ENCODE data around the gene CORO7. TPM values are rescaled to one million over a fixed set of nuclear protein-coding genes. Genes with fewer than 3 reads are reported as not detected.

Gene CORO7
- total and polyA plus RNA-seq, 10 donors: 29.7 to 177 (median 117) TPM

GRCh38 chr16:4392382-4393239 is 23.8 kb downstream of the CORO7 start:
- DNase-seq: peak; percentile 70
- H3K4me3 ChIP-seq: no peak overlapping the region

GRCh38 chr16:4391631-4392381 is 24.6 kb downstream of the CORO7 start:
- Histone ChIP-seq H3K9me3 (no peaks in the 10 kb centered on the region), H3K4me3 (no peak overlapping the region), H3K36me3 (peaks cover 4 to 100% (median 78%) of the 10 kb centered on the region in 6 donors), H3K4me1 (peaks cover 0 to 83% (median 32%) of the 10 kb centered on the region in 6 donors), H3K27me3 (replicated peaks in 1 of 7) (no peaks in the 10 kb centered on the region), H3K27ac (peak overlapping the region in 4 of 8 donors; percentile 4 to 60 (median 25))
- intact Hi-C loops (cut with DNase I; ENCODE audit: low total_unique reads): no loop called here
- TF ChIP-seq, protein P1, sequence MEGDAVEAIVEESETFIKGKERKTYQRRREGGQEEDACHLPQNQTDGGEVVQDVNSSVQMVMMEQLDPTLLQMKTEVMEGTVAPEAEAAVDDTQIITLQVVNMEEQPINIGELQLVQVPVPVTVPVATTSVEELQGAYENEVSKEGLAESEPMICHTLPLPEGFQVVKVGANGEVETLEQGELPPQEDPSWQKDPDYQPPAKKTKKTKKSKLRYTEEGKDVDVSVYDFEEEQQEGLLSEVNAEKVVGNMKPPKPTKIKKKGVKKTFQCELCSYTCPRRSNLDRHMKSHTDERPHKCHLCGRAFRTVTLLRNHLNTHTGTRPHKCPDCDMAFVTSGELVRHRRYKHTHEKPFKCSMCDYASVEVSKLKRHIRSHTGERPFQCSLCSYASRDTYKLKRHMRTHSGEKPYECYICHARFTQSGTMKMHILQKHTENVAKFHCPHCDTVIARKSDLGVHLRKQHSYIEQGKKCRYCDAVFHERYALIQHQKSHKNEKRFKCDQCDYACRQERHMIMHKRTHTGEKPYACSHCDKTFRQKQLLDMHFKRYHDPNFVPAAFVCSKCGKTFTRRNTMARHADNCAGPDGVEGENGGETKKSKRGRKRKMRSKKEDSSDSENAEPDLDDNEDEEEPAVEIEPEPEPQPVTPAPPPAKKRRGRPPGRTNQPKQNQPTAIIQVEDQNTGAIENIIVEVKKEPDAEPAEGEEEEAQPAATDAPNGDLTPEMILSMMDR (IDR thresholded peaks at IDR 0.05 in 8 of 11, conservative IDR thresholded peaks at IDR 0.05 in 3 of 11): no peak
- peak in 1 of 3 donors; percentile 53 for TF ChIP-seq POLR2AphosphoS5 (IDR thresholded peaks at IDR 0.05)
- DNase-seq: peak; percentile 74
- WGBS, 5 donors: 79 to 93% (median 86%) methylated on average over 14 to 22 of the region's 22 CpGs

More at GRCh38 chr16:4392382-4393239, 23.8 kb downstream of the CORO7 start:
- H3K4me1 ChIP-seq: peaks cover 0 to 75% (median 29%) of the 10 kb centered on the region in 6 donors
- peaks cover 4 to 100% (median 71%) of the 10 kb centered on the region in 6 donors for H3K36me3 ChIP-seq
- no peaks in the 10 kb centered on the region for H3K9me3 ChIP-seq
- WGBS, 5 donors: 73 to 84% (median 82%) methylated on average over 21 to 27 of the region's 27 CpGs
- peak overlapping the region in 5 of 8 donors; percentile 4 to 60 (median 22) for H3K27ac ChIP-seq
- no peak for TF ChIP-seq POLR2A (IDR thresholded peaks at IDR 0.05)
- peak in 1 of 3 donors; percentile 67 for TF ChIP-seq POLR2AphosphoS5 (IDR thresholded peaks at IDR 0.05)
- intact Hi-C loops (cut with DNase I; ENCODE audit: low total_unique reads): no loop called here
- no peaks in the 10 kb centered on the region for H3K27me3 ChIP-seq (replicated peaks in 1 of 7)

GRCh38 chr16:4390266-4391260 is 25.8 kb downstream of the CORO7 start:
- Histone ChIP-seq H3K9me3 (no peaks in the 10 kb centered on the region), H3K4me3 (no peak overlapping the region), H3K27me3 (replicated peaks in 1 of 7) (no peaks in the 10 kb centered on the region), H3K4me1 (peaks cover 0 to 95% (median 37%) of the 10 kb centered on the region in 6 donors), H3K27ac (peak overlapping the region in 4 of 8 donors; percentile 69 to 76 (median 74)), H3K36me3 (peaks cover 4 to 100% (median 88%) of the 10 kb centered on the region in 6 donors)
- WGBS, 5 donors: 87 to 91% (median 89%) methylated on average over 15 to 18 of the region's 18 CpGs
- intact Hi-C loops (cut with DNase I; ENCODE audit: low total_unique reads): no loop called here
- no peak for DNase-seq
- TF ChIP-seq POLR2AphosphoS5 (IDR thresholded peaks at IDR 0.05): peak in 1 of 3 donors; percentile 43
- TF ChIP-seq, protein P1 (IDR thresholded peaks at IDR 0.05 in 8 of 11, conservative IDR thresholded peaks at IDR 0.05 in 3 of 11): no peak
